ENCODE data around the gene AOPEP.
A peak's percentile ranks its signal among the peaks of the same experiment; 100 is the strongest.
"Not testable (repeated sequence)": the region's sequence is repeated elsewhere in the genome, so short reads cannot be mapped to it uniquely, and the experiment has no call there.

AOPEP gene

DNA sequence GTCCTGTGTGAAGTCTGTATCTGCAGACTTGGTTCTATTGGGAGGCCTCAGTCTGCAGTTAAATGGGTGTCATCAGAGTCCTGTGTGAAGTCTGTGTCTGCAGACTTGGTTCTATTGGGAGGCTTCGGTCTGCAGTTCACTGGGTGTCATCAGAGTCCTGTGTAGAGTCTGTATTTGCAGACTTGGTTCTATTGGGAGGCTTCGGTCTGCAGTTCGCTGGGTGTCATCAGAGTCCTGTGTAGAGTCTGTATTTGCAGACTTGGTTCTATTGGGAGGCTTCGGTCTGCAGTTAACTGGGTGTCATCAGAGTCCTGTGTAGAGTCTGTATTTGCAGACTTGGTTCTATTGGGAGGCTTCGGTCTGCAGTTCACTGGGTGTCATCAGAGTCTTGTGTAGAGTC lies 239.1 kb downstream of the AOPEP start:
- DNase-seq (ENCODE audit: low read depth): not testable (repeated sequence)

DNA sequence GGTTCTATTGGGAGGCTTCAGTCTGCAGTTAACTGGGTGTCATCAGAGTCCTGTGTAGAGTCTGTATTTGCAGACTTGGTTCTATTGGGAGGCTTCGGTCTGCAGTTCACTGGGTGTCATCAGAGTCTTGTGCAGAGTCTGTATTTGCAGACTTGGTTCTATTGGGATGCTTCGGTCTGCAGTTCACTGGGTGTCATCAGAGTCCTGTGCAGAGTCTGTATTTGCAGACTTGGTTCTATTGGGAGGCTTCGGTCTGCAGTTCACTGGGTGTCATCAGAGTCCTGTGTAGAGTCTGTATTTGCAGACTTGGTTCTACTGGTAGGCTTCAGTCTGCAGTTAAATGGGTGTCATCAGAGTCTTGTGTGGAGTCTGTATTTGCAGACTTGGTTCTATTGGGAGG lies 239.5 kb downstream of the AOPEP start:
- DNase-seq (ENCODE audit: low read depth): not testable (repeated sequence)

DNA sequence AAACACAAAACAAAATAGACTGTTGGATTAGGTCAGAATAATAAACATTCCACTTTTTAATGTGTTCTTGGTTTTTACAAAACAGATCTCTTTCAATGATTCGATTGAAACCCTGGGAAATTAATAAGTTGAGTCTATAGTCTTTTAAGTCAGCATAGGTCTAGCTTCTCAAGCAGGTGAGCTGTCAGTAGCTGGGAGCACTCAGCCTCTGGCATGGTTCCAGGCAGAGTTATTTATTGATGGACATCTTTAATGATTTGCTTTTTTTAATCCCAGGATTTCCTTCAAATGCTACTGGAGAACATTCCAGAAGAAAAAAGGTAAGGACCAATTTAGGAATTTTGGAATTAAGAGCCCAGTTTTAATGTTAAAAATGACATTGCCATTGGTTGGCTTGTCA lies 241.0 kb downstream of the AOPEP start:
- DNase-seq (ENCODE audit: low read depth): no peak

GRCh38 chr9:94971378-94972131 lies 245.1 kb downstream of the AOPEP start:
- DNase-seq (ENCODE audit: low read depth): no peak

DNA sequence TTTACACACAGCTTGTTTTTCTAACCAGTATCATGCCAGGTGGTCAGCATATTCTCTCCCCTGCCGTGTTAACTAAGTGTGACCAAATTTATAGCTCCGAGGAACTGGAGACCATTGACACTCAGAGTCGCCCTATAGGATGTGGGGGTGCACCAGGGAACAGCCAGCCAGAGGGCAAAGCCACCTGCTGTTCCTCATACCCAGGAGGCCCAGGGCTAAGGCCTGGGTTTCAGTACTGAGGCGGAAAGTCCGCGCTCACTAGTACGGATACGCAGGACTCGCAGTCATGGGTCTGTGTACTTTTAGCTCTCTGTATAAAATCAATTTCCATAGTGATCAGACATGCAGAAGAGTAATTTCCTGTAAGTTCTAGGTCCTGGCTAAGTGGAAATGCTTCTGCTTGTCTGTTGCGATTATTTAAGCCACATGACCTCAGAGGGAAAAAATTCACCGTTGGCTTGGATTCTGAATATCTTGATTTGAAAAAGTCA lies 247.0 kb downstream of the AOPEP start:
- peak; percentile 81 for DNase-seq (ENCODE audit: low read depth)

DNA sequence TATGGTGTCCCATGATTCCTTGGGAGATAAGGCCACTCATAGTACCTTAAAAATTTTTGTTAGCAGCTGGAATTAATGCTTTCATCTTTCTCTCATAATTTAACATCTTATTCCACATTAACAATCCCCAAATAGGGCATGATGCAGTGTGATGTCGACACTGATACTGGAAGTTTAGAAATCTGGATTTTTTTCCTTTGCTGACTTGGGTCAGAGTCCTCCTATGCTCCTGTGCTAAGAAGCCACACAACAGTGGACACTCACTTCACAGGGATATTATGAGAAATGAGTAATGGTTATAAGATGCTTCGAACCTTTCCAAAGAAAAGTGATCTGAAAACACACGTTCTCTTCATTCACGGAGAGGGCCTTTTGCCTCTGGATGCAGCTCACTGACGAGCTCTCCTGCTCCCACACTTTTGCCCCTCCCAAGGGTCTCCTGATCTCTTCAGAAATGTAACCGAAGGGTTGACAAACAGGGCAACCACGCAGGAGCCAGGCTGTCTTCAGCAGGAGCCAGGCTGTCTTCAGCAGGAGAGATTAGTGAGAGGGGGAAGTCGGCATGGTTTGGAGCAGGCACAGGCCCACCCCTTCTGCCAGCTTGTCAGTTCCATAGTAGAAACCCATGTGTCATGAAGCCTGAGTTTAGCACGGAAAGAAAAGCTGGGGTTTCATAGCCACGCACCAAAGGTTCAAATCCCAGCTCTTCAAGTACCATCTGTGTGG lies 247.8 kb downstream of the AOPEP start:
- no peak for DNase-seq (ENCODE audit: low read depth)

DNA sequence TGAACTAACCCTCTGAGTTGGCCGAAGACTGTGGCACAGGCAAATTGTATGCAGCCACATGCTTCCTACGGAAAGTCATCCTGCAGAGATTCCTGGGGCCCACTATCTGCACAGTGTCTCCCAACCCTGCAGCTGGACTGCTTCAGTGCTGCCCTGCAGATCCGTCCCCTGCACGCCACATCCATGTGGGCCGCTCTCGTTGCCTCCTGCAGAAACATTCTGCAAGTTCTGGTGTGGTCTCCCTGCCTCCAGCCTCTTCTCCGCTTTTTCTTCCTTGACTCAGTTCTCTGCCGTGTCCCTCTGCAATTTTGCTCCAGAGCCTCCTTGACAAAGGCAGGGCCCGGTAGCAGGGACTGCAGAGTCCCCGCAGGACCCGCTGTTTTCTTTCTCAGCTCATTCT lies 249.0 kb downstream of the AOPEP start:
- no peak for DNase-seq (ENCODE audit: low read depth)

- no peak for DNase-seq (ENCODE audit: low read depth)
Measured at GRCh38 chr9:94976077-94976476, 249.6 kb downstream of the AOPEP start.

DNA sequence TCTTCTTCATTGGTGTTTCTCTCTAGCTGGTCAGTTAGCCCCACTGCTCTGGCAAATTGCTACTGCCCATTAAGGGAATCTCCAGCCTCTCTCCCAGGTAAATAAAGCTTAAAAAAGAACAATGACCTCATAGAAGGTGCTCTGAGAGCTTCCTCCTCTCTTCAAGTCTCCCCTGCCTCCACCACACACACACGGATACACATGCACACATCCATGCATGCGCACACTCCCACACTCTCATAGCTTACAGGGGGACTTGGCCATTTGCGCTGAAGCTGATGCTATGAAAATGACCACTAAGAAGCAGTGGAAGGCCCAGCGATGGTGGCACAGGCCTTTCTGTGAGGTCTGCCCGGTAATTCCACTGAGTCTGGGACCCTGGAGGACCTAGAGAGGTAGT lies 250.9 kb downstream of the AOPEP start:
- no peak for DNase-seq (ENCODE audit: low read depth)

GRCh38 chr9:94979904-94980507 lies 253.5 kb downstream of the AOPEP start:
- DNase-seq (ENCODE audit: low read depth): no peak

DNA sequence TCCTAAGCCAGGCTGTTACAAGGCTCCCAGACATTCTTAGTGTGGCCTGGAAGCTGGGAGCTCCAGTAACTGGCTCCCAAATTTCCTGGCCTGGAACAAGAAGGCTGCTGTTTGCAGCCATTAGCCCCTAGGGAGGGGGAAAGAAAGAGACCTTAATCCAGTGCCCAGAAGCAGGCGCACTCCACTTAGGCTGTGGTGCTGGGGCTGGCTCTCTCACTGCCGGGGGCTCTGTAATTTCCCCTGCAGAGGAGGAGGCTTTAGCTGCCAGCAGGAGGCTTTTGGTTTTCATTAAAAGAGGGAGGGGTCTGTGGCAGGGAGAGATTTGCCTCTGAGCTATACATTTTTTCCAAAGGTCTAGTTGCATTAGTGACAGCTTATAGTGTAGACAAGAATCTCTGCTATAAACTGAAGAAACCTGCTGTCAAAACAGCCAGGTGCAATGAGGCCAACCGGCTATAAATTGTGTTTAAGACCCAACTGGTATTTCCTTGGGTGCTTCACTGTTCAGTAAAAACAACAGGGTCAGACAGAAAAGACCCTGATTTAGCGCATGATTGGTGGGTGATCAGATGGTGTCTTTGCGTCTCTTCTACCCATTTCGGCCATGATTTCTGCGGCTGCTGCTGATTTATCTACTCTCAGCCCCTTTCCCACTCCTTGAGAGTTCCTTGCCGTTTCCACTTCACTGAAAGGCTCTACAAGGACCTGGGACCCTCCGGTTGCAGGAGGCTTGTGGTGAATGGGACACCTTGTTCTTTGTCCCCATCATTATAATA lies 254.6 kb downstream of the AOPEP start:
- DNase-seq (ENCODE audit: low read depth): no peak

DNA sequence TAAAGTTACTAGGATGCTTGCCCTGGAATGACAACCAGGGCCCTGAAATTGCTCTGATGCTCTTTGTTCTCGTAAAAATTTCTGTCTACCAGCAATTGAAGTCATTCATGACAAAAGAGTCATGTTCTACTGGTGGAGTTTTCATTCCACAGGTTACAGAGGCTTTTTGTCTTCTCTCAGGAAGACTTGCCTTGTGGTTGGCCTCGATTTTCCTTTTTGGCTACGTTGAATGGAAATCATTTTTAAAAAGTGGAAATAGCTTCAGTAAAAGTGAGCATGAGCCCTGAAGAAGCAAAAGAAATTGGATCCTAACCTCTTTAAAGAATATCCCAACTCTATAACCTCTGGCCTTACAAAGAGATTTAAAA lies 255.2 kb downstream of the AOPEP start:
- no peak for DNase-seq (ENCODE audit: low read depth)

DNA sequence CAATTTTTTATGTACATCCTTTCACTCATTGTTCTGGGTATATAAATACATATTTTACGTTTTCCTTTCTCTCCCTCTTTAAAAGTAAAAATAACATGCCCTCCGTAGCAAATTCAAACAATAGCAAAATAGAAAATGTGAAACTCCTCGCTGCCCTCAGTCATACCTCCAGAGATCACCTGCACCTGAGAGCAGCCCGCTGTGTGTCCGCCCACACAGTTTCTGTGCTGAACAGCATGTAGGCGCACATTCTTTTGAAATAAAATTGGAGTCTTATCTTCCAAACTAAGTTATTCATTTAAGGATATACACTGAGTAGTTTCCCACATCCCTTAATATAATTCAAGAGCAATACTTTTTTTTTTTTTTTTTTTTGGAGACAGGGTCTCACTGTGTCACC lies 255.7 kb downstream of the AOPEP start:
- no peak for DNase-seq (ENCODE audit: low read depth)

DNA sequence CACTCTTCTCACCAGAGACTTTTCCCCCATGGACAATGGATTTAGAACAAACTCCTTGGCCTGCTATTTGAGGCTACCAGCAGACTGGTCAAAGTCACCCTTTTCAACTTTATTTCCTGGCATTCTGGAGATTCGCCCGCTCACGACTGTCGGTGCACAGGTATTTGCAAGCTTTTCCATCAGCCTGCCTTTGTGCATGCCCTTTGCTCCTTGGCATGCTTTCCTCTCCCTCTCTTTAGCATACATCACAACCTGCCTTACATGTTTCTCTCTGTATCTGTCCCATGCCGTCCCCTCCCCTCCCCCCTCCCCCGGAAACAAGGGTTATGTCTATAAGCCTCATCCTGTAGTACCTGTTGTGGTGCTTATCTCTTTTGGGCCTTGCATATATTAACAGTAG lies 257.1 kb downstream of the AOPEP start:
- no peak for DNase-seq (ENCODE audit: low read depth)

GRCh38 chr9:94984891-94985476 lies 258.5 kb downstream of the AOPEP start:
- DNase-seq (ENCODE audit: low read depth): no peak

GRCh38 chr9:94985649-94986048 lies 259.1 kb downstream of the AOPEP start:
- DNase-seq (ENCODE audit: low read depth): no peak

GRCh38 chr9:94987731-94988130 lies 261.2 kb downstream of the AOPEP start:
- no peak for DNase-seq (ENCODE audit: low read depth)

GRCh38 chr9:94990897-94991561 lies 264.5 kb downstream of the AOPEP start:
- no peak for DNase-seq (ENCODE audit: low read depth)

GRCh38 chr9:94991961-94992907 lies 265.7 kb downstream of the AOPEP start:
- DNase-seq (ENCODE audit: low read depth): no peak

DNA sequence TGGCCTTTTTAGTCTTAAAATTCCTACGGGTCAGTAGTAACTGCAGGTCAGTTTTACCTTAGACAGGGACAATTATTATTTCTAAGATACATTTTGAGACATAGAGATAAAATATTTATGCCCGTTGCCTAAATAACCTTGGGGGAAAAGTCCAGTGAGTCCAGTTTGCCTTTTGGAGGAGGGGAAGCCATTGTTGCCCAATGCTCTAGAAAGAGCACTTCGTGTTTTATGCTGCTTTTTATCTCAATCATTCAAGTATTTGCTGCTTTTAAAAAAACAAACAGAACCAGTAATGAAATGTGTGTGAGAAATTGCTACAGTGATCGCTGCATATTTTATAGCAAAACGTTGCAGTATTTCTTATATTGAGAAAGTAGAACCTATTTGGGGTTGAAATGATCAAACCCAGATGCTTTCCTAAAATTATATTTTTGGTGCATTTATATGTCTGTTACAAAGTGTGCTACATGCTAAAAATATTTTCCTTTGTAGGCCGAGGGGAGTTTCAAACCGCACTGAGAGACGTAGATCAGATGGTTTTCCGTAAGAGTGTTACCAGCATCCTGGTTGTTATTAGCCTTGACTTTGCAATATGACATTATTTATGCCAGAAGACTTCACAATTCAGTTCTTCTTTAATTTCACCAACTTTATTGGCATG lies 266.8 kb downstream of the AOPEP start:
- no peak for DNase-seq (ENCODE audit: low read depth)

Data from iris pigment epithelial cell (primary cell).